OCI-M2 (cell line): ENCODE data around the gene INTS6L.
A peak's percentile ranks its signal among the peaks of the same experiment; 100 is the strongest.

Experiments
- DNase-seq: peaks from one replicate; lab custom pipeline; 2025; ENCODE audit not compliant: unreplicated experiment; lab: John Stamatoyannopoulos, UW

Gene INTS6L

GRCh38 chrX:135520553-135521404 is at the start of gene INTS6L:
TSS of gene INTS6L (plus strand) at chrX:135520660. CDS start at chrX:135520993, 333 bp downstream.
- no peak for DNase-seq

- no peak for DNase-seq
These were observed 44.1 kb upstream of the INTS6L start for GRCh38 chrX:135476378-135476777.

- no peak for DNase-seq
These were observed 42.9 kb upstream of the INTS6L start for GRCh38 chrX:135477576-135477975.

GRCh38 chrX:135480076-135480475 is 40.4 kb upstream of the INTS6L start:
- DNase-seq, result no peak

- DNase-seq, result no peak
These were observed 38.7 kb upstream of the INTS6L start for GRCh38 chrX:135481696-135482179.

GRCh38 chrX:135484641-135485289 is 35.7 kb upstream of the INTS6L start:
- DNase-seq, result no peak

GRCh38 chrX:135489542-135489941 is 30.9 kb upstream of the INTS6L start:
- DNase-seq, result no peak

- DNase-seq, result no peak
These were observed 29.4 kb upstream of the INTS6L start for GRCh38 chrX:135490979-135491514.

- DNase-seq, result no peak
These were observed 26.0 kb upstream of the INTS6L start for GRCh38 chrX:135494453-135494852.

- DNase-seq, result no peak
These were observed 22.7 kb upstream of the INTS6L start for GRCh38 chrX:135497736-135498135.

- DNase-seq, result no peak
These were observed 22.2 kb upstream of the INTS6L start for GRCh38 chrX:135498236-135498635.

- DNase-seq, result no peak
These were observed 15.1 kb upstream of the INTS6L start for GRCh38 chrX:135505351-135505750.

- no peak for DNase-seq
These were observed 10.6 kb upstream of the INTS6L start for GRCh38 chrX:135509885-135510284.

GRCh38 chrX:135512508-135513129 is 7.8 kb upstream of the INTS6L start:
- DNase-seq, result no peak

GRCh38 chrX:135513130-135513515 is 7.3 kb upstream of the INTS6L start:
- no peak for DNase-seq

GRCh38 chrX:135516376-135516775 is 4.1 kb upstream of the INTS6L start:
- no peak for DNase-seq

- DNase-seq, result no peak
These were observed 2.3 kb upstream of the INTS6L start for GRCh38 chrX:135518161-135518560.

- DNase-seq, result peak; percentile 12
These were observed 373 bp upstream of the INTS6L start for GRCh38 chrX:135520022-135520552.

GRCh38 chrX:135521405-135522131 is 1.1 kb downstream of the INTS6L start:
- DNase-seq, result peak; percentile 8

- DNase-seq, result no peak
These were observed 1.7 kb downstream of the INTS6L start for GRCh38 chrX:135522132-135522530.
